GM19463 (cell line): ENCODE results near the gene EYS.

ENCODE experiments used
- ATAC-seq: cut with Tn5 transposase; IDR thresholded peaks from one replicate; pipeline ENCODE4 v1.9.1; 2021; ENCODE audit warnings: mild to moderate bottlenecking, moderate library complexity; ENCODE audit not compliant: unreplicated experiment

The EYS gene

GRCh38 chr6:65253041-65253440, 454.0 kb downstream of the EYS start:
- no peak for ATAC-seq

- ATAC-seq = no peak
Measured at GRCh38 chr6:65248101-65248610, 458.9 kb downstream of the EYS start.

DNA sequence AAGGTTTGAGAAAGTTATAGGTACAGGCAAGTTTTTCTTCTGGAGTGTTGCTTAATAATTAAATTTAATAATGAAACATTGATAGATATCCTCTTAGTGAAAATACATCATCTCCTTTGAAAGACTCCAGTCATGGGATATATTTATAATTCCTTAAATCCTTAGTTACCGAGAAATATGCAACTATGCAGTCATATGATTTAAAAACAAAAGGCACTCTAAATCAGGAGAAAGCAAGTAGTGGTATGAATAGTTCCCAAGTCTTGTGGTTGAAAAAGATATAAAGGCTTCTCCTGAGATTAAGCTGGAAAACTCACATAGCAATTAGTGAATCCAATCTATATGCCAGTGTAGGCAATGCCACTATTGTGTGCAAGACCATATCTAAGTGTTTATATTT, 475.4 kb downstream of the EYS start:
- no peak for ATAC-seq

DNA sequence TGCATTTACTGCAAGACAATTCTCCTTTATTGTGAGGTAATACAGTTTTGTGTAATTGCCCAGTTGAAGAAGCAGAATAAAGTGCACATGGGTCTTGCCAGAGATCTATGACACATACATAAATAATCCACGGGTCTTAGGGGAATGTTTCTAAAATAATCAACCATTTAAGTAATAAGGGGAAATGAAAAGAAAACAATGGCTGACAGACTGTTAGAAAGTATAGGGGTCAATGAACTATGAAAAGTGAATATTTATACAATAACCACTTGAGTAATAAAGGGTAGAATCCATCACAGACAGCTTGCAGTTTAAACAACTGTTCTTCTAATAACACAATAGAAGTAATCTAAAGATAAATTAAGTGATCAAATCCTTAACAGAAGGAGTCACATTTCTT, 477.2 kb downstream of the EYS start:
- no peak for ATAC-seq

DNA sequence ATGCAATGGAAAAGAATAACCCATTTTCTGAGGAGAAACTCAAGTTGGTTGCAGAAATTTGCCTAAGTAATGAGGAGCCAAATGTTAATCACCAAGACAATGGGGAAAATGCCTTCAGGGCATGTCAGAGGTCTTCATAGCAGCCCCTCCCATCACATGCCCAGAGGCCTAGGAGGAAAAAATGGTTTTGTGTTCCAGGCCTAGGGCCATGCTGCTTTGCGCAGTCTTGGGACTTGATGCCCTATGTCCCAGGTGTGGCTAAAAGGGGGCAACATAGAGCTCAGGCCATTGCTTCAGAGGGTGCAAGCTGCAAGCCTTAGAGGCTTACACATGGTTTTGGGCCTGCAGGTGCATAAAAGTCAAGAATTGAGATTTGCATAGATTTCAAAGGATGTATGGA, 485.9 kb downstream of the EYS start:
- no peak for ATAC-seq

GRCh38 chr6:65202738-65203137, 504.3 kb downstream of the EYS start:
- no peak for ATAC-seq

GRCh38 chr6:65199683-65200082, 507.3 kb downstream of the EYS start:
- ATAC-seq = no peak

DNA sequence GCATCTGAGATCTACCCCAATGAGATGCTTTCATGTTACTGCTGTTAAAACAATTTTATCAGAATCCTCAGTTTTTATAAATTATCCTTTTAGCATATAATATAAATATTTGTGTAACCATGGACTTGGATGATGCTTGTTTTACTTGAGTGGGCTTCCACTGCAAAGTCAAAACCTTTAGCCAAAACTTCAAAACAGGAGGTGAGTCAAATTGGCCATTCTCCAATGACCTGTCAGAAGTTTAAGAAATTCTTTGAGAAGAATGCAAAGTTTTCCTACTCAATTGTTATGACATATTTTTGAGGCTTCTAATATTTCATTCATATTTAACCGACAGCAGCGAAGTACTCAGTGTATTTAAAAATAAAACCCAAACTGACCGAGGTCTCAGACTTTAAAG, 507.9 kb downstream of the EYS start:
- ATAC-seq = no peak

DNA sequence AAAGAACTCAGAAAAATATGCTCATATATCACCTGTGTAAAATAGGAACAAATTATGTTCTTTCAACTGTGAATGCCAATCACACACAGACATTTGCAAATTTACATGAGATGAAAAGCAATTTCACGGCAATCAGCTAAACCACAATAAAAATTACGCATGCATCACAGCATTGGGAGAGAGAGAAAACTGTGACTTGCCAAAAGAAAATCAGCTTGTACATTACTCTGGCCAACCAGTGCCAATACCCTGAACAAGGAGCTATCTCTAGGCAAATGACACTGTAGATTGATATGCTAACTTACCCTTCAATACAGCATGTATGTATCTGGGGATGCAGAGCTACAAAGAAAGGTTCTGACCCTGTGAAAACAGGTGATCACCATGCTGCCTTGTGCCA, 515.6 kb downstream of the EYS start:
- ATAC-seq = no peak

DNA sequence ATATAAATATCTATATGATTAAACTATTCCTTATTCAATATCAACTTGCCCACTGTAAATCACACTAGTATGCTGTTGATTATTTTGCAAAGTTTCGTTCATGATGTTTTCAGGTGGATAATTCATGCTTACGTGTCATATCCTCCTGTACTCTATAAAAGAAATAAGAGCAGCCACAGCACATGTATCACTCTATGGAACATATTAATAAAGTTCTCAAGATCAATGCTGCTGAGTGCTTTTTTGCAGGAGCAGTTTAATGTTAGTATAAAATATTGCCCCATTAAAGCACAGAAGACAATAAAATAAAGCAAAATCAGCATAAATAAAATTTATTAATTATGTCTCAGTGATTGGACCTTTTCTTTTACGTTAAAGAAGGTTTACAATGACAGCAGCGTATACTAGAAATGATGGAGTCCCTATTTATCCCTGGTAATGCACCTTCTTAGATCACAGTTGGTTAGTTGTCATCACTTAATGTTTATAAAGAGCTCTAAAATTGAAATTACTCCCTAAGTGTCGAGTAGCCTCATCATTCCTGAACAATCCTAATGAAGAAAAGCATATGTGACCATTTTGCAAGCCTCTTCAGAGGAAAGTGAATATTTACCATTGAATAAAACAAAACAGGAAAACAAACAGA, 517.7 kb downstream of the EYS start:
- no peak for ATAC-seq

DNA sequence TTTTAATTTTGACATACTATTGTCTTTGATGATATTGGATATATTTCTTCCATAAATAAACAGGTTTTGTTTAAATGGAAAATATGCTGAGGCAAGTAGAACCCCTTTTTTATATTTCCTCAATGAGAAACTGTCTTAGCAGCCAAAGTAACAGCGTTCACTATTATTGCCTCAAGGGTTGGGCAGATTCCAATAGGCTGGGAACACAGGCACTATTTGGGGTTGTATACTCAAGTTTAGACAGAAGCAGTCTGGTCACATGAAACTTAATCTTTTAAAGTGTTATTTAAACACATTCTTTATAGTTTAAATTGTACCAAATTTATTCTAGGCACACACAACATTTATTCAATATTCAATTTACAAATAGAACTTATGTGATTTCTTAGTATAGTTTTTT, 520.2 kb downstream of the EYS start:
- no peak for ATAC-seq

DNA sequence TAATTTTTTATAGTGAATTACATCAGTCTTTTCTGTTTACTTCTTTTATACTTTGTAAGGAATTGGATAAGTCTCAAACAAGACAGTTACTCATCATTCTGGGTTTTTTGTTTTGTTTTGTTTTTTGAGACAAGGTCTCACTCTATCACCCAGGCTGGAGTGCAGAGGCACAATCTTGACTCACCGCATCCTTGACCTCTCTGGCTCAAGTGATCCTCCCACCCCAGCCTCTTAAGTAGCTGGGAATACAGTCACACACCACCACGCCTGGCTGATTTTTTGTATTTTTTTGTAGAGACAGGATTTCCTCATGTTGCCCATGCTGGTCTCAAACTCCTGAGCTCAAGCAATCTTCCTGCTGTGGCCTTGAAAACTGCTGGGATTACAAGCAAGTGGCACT, 524.3 kb downstream of the EYS start:
- ATAC-seq = no peak

GRCh38 chr6:65170273-65170672, 536.8 kb downstream of the EYS start:
- ATAC-seq = no peak

DNA sequence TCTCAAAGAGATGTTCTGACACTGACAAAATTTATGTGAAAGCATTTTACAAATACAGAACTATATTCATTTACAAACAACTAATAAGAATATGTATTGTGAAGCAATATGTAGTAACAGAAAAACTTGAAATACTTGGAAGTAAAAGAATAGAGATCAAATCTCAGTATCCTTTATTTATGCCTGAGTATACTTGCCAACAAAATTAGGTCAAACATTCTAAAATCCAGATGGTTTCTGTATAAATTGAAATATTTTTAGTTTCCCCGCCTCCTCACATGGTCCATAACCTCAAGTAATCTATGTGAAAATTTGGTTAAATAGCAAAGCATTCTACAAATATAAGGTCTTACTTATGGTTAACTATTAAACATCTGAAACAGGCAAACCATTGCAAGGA, 545.4 kb downstream of the EYS start:
- no peak for ATAC-seq

DNA sequence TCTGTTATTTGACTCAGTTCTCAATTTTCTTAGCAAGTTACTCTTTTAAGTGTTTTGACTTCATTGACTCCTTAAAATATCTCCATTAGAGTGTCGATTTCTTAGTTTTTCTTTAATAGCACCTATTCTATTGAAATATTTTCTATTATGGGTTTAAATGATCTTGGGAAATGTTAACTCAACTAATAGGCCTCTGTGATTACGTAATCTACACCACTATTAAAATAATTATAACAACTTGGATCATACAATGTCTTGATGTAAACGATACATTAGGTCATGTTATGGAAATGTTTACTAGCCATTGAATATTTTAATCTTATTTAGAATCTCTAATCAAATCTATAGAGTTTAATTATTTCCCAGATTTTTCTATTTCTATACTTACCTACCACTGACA, 550.0 kb downstream of the EYS start:
- ATAC-seq = no peak

DNA sequence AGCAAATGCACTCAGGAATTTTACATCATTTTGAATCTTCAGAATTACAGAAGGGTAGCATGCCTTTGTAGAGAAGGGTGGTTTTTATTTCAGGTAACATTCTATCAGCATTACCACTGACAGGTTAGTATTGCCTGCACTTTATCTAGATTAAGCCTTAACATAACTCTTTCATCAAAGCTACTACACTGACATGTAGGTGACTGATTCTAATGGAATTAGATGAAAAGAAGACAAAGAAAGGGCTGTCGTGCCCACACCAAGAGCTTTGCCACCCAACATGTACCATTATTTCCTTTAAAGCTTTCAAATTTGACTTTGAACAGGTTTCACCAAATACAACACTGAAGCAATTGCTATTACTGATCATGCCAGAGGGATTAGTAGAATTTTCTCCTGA, 551.9 kb downstream of the EYS start:
- ATAC-seq = no peak

- no peak for ATAC-seq
Measured at GRCh38 chr6:65149841-65150240, 557.2 kb downstream of the EYS start.

DNA sequence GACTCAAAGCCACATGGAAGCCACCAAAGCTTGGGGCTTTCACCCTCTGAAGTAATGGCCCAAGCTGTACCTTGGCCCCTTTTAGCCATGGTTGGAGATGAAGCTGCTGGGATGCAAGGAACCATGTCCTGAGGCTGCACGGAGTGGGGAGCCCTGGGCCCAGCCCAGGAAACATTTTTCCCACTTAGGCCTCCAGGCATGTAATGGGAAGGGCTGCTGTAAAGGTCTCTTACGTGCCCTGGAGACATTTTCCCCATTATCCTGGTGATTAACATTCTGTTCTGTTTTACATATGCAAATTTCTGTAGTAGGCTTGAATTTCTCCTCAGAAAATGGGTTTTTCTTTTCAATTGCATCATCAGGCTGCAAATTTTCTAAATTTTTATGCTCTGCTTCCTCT, 558.2 kb downstream of the EYS start:
- no peak for ATAC-seq

- no peak for ATAC-seq
Measured at GRCh38 chr6:65135567-65135966, 571.5 kb downstream of the EYS start.

DNA sequence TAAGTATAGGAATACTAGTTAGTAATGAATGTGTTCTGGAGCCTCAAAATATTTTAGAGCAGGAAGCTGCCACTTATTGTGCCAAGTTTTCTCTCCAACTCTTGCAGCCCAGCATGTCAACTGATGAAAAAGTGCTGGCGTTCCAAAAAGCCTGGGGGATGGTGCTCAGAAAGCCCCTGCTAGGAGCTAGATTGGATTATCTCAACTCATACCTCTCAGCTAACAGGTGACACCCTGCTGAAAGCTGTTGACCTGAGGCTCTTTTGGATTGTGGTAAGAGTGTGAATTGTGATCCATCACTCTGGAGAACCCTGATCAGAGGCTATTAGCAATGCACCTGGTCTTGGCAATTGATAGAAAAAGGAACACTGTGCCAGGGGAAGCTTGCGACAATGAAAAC, 580.4 kb downstream of the EYS start:
- ATAC-seq = no peak

GRCh38 chr6:65123521-65123920, 583.5 kb downstream of the EYS start:
- no peak for ATAC-seq

- no peak for ATAC-seq
Measured at GRCh38 chr6:65117817-65118409, 589.1 kb downstream of the EYS start.

DNA sequence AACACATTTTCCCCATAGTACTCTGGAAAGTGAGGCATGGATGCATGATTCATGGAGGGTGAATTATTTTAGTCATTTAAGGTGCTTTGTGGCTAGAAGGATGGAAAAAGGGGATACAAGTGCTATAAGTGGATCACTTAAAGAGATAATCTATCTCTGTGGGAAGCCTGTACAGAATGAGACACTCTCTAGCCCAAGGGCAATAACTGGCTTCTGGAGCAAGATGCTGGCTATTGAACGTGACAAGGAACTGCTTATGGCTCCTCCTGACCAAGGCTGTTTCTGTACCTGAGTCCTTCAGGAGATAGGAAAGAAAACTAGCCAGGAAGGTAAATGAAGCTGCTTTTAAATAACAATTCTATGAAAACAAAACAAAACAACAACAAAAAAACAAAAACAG, 590.7 kb downstream of the EYS start:
- ATAC-seq = no peak
